ENCODE data around the gene OGFOD3.
"Not testable (repeated sequence)": the region's sequence is repeated elsewhere in the genome, so short reads cannot be mapped to it uniquely, and the experiment has no call there.

Gene OGFOD3

GRCh38 chr17:82373072-82373452, 45.3 kb downstream of the OGFOD3 start:
- DNase-seq (ENCODE audit: low read depth): not testable (repeated sequence)

GRCh38 chr17:82372249-82373071, 45.9 kb downstream of the OGFOD3 start:
- no peak for DNase-seq (ENCODE audit: low read depth)

DNA sequence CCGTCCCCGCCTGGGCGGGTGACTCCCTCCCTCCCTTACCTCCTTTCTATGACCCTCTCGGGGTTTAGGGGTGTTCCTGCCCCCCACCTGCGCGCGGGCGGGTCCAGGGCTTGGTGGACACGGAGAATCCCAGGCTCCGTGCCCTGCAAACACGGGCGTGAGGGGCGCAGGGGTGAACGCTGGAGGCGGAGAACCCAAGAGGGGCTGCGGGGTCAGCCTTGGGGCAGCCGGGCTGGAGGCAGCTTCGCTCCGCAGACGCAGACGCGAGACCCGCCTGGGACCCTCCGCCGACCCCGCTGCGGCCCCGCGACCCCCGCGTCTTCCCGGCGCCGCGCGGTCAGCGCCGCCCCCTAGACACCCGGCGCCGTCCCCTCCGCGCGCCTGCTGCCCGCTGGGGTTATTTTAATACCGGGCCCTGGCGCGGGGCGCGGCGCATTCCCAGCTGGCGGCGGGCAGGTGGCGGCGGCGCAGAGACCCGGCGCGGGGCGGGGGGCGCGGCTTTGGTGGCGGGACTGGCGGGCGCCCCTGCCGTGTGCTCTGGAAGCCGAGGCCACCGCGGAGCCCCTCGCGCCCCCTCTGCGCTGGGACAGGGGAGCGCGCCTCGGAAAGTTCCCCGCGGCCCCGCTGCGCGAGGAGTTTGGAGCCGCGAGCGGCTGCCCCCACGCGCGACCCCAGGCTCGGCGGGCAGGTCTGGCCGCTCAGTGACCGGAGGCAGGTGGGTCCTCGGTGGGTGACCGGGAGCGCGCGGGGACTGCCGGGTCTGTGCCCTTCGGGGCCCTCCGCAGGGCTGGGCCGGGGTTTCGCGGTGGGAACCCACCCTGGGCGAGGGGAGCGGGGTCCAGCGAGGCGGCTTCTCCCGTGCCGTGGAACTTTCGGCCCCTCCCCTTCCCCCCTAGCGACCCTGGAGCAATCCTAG, 46.8 kb downstream of the OGFOD3 start, which contains the start of gene UTS2R:
TSS of gene UTS2R (plus strand) at position 433 of the 916 bp plus-strand sequence. CDS start 2,560 bp downstream, outside the sequence.
- no peak for DNase-seq (ENCODE audit: low read depth)

DNA sequence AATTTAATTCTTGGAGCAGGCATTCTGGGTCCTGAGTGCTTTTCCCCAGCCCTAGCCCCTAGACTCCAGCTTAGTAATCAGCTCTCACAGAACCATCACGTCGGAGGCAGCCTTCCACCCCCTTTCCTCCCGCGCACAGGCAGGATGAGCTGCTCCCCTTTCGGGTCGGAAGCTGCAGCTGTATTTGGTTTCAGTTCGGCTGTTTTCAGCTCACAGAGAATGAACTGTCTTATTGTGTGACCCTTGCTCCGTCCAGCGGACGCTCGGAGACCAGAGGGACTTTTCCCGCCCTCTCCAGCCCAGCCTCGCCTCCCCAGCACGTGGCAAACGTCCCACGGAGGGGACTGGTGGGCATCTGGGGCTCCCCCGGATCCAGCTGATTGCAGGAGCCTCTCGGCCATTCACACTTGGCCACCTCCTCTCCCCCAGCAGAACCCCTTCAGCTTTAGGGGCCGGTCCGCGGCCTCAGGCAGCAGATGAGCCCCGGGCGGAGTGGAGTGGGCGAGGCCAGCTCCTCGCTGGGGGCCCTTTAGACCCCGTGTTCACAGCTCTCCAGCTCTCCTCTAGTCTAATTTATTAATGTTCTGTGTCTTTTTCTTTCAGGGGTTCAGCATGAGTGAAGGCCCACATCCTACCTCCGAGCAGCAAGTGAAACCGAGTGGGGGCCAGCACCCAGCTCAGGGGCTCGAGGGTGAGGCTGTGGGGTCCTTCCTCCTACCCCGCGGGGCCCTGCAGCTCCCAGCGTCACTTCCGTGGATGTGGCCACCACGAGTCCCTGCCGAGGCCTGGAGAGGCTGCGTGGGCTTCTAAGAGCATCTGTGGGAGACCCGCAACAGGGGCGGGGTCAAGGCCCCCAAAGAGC, 47.7 kb downstream of the OGFOD3 start:
- DNase-seq (ENCODE audit: low read depth): no peak

GRCh38 chr17:82369211-82369610, 49.2 kb downstream of the OGFOD3 start:
- no peak for DNase-seq (ENCODE audit: low read depth)

DNA sequence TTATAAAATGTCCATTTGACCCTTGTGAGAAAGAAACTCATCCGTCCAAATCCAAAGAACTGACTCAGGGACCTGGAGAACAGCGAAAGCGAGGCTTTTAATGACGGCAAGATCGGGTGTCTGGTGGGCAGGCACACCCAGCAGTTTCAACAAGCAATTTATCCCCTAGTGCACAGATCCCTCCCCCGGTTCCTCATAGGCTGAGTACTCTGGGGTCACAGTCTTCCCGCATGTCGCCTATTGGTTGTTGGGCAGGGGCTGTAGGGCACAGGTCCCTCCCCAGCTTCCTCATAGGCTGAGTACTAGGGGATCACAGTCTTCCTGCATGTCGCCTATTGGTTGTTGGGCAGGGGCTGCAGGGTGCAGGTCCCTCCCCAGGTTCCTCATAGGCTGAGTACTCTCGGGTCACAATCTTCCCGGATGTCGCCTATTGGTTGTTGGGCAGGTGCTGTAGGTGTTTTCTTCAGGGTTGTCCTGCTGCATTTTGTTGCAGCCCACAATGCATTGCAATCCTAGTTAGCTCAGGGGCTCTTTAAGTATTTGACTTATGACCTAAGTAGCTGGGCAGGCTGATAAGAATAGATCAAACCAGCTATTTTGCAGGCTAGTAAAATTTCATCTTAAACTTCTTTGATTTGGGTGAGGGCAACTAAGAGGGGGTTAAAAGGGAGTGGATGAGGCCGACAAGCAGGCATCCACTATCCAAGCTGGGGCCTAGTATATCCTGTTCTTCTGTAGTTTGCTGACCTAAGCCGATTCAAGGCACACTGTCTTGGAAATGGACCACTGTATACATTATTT, 50.5 kb downstream of the OGFOD3 start:
- no peak for DNase-seq (ENCODE audit: low read depth)

DNA sequence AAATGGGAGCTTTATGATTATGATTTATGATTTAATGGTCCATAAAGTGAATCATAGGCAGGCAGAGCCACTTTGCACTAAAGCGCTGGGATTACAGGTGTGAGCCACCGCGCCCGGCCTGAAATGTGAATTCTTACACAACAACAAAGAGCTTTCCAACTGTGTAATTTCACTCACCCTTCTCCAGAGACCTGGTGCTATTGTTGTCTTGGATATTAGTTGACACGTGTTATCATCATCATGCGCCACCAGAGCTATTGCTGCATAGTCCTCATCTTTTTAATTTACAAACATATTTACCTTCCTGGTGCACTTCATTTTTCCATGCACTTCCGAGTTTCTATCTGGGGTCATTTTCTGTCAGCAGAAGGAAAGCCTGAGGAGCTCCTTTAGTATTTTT, 51.6 kb downstream of the OGFOD3 start:
- DNase-seq (ENCODE audit: low read depth): no peak

- DNase-seq (ENCODE audit: low read depth): no peak
Measured at GRCh38 chr17:82365606-82366295, 52.6 kb downstream of the OGFOD3 start.

- DNase-seq (ENCODE audit: low read depth): no peak
Measured at GRCh38 chr17:82361885-82362633, 56.3 kb downstream of the OGFOD3 start.

DNA sequence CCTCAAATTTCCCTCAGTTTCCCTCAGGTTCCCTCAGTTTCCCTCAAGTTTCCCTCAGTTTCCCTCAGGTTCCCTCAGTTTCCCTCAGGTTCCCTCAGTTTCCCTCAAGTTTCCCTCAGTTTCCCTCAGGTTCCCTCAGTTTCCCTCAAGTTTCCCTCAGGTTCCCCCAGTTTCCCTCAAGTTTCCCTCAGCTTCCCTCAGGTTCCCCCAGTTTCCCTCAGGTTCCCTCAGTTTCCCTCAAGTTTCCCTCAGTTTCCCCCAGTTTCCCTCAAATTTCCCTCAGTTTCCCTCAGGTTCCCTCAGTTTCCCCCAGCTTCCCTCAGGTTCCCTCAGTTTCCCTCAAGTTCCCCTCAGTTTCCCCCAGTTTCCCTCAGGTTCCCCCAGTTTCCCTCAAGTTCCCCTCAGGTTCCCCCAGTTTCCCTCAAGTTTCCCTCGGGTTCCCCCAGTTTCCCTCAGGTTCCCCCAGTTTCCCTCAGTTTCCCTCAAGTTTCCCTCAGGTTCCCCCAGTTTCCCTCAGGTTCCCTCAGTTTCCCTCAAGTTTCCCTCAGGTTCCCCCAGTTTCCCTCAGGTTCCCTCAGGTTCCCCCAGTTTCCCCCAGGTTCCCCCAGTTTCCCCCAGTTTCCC, 58.8 kb downstream of the OGFOD3 start:
- DNase-seq (ENCODE audit: low read depth): not testable (repeated sequence)

DNA sequence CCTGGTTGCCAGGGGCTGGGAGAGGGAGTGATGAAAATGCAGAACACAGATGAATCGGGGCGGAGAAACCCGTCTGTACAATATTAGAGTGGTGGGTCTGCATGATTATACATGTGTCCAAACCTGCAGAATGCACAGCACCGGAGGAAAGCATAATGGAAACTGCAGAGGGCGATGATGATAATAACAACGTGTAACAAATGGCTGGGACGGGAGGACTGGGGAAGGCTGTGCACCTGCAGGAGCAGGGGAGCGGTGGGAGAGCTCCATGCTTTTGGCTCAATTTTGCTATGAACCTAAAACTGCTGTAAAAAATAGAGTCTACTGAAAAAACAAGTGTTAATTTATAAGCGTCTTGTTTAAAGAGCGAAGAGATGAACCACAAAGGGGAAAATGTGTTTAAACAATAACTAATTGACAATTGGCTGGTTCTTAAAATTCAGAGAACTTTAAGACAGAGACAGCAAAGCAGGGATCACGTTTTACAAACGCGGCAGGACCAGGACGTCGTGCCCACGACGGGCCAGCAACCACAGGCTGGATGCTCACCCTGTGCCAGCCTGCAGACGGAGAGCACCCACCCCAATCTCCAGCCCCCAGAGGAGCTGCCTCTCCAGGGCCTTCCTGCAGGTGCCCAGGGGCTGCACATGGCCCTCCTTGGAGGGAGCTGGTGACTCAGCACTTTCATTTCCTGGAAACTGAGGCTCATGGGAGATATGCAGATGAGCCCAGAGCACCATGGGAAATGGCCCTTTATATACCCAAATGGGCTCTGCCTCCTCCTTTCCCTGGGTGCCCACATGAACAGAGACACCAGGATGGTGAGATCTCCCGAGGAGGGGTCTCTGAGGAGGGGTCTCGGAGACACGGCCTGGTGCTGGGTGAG, 59.7 kb downstream of the OGFOD3 start, which contains the start of gene TEX19:
TSS of gene TEX19 (plus strand) at position 783 of the 886 bp plus-strand sequence. CDS start 2,904 bp downstream, outside the sequence.
- DNase-seq (ENCODE audit: low read depth): no peak

- DNase-seq (ENCODE audit: low read depth): no peak
Measured at GRCh38 chr17:82357394-82357793, 61.0 kb downstream of the OGFOD3 start.

DNA sequence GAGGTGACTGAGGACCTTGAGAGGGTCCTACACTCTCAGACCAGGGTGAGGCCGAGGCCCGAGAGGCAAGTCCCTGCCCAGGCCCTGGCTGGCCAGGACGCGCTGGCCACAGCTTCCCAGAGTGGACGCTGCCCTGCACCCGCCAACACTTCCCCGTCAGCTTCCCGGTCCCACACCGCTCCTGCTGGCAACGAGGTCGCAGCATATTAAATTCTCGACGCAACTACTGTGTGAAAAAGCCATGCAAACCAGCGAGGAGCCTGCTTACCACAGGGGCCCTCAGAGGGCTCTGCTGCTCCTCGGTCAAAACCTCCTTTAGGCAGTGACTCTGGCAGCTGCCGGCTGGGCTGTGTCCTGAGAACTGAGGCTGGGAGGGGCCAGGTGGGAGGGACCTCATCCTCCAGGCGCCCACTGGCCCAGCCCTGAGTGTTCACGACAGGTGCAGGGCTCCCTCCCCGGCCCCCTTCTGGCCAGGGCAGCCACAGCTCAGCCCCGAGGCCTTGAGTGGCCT, 61.5 kb downstream of the OGFOD3 start:
- no peak for DNase-seq (ENCODE audit: low read depth)

- DNase-seq (ENCODE audit: low read depth): no peak
Measured at GRCh38 chr17:82355770-82356427, 62.5 kb downstream of the OGFOD3 start.

- no peak for DNase-seq (ENCODE audit: low read depth)
Measured at GRCh38 chr17:82354804-82355308, 63.5 kb downstream of the OGFOD3 start.

- no peak for DNase-seq (ENCODE audit: low read depth)
Measured at GRCh38 chr17:82353484-82353883, 64.9 kb downstream of the OGFOD3 start.

All from GM04504 (cell line).